H1 (cell line): ENCODE data around the gene AWAT1. TPM values are rescaled to one million over a fixed set of nuclear protein-coding genes. Genes with fewer than 3 reads are reported as not detected.

Experiments used
- CTCF ChIA-PET: fragments of 300-600 bp; sonication (Branson Sonifier 250); formaldehyde crosslinking; loops from one replicate; lab custom pipeline; 2021; ENCODE audit not compliant: partially characterized antibody; lab: Charles Lee
- POLR2A ChIA-PET: fragments of 300-600 bp; sonication (Branson Sonifier 250); formaldehyde crosslinking; loops from one replicate; lab custom pipeline; 2021; ENCODE audit warnings: inconsistent platforms; ENCODE audit not compliant: partially characterized antibody; lab: Charles Lee
- DNase-seq, 2 experiments: peaks; one replicate each; pipeline versions ENCODE4 v3.0.0 to v3.0.0-alpha.2; 2010 to 2022; ENCODE audit warnings: low spot score in 2 of 2, low read depth in 1 of 2, mixed read lengths in 1 of 2
- FAIRE-seq: peaks from 2 replicates; lab custom pipeline; 2011; peaks lifted over from hg19 to GRCh38; lab: Jason Lieb, UNC
- H2AFZ ChIP-seq: 2 replicates; pipeline ENCODE4 v1.8.1; 2012; ENCODE audit warnings: low read length, inconsistent platforms
- H2AK5ac ChIP-seq: 2 replicates; pipeline ENCODE4 v1.6.1; 2013; ENCODE audit warnings: low read depth, low read length
- H2BK120ac ChIP-seq: replicated peaks from 2 replicates; pipeline ENCODE3; 2013; ENCODE audit warnings: low read depth, low read length, inconsistent platforms
- H2BK12ac ChIP-seq: 2 replicates; pipeline ENCODE4 v1.6.1; 2013; ENCODE audit warnings: low read depth, low read length
- H2BK15ac ChIP-seq: 2 replicates; pipeline ENCODE4 v1.6.1; 2013; ENCODE audit warnings: low read length
- H2BK20ac ChIP-seq: 2 replicates; pipeline ENCODE4 v1.6.1; 2013; ENCODE audit warnings: low read length
- H2BK5ac ChIP-seq: 2 replicates; pipeline ENCODE4 v1.6.1; 2013; ENCODE audit warnings: low read depth, low read length
- H3K14ac ChIP-seq: 2 replicates; pipeline ENCODE4 v1.6.1; 2013; ENCODE audit warnings: inconsistent platforms; ENCODE audit not compliant: insufficient read length
- H3K18ac ChIP-seq: 2 replicates; pipeline ENCODE4 v1.6.1; 2013; ENCODE audit warnings: low read length; ENCODE audit errors: extremely low read depth
- H3K23ac ChIP-seq: 2 replicates; pipeline ENCODE4 v1.6.1; 2013; ENCODE audit warnings: inconsistent platforms; ENCODE audit not compliant: insufficient read length
- H3K23me2 ChIP-seq: 2 replicates; pipeline ENCODE4 v1.6.1; 2013; ENCODE audit warnings: low read depth, low read length
- H3K27ac ChIP-seq: 2 replicates; pipeline ENCODE4 v1.6.1; 2011; ENCODE audit warnings: low read depth, low read length, inconsistent platforms
- H3K27me3 ChIP-seq, 4 experiments: replicated peaks in 1 of 4; 1 replicate in 1 of 4; 2 replicates in 3 of 4; pipeline versions ENCODE4 v1.6.1 to v1.8.1; 2011 to 2013; ENCODE audit warnings: low read length in 3 of 4, mild to moderate bottlenecking in 3 of 4, inconsistent platforms in 2 of 4, mixed read lengths in 2 of 4, moderate library complexity in 1 of 4; ENCODE audit not compliant: control insufficient read depth in 3 of 4, insufficient read depth in 3 of 4; ENCODE audit errors: extremely low read depth in 1 of 4
- H3K36me3 ChIP-seq, 4 experiments: 2 replicates each; pipeline versions ENCODE4 v1.6.1 to v1.8.1; 2011 to 2013; ENCODE audit warnings: mild to moderate bottlenecking in 4 of 4, low read length in 3 of 4, moderate library complexity in 2 of 4, control low read depth in 1 of 4, inconsistent platforms in 1 of 4; ENCODE audit not compliant: insufficient read depth in 4 of 4, control insufficient read depth in 2 of 4
- H3K4ac ChIP-seq: replicated peaks from 2 replicates; pipeline ENCODE3; 2013; ENCODE audit warnings: low read length, low read depth, mixed read lengths, inconsistent platforms; ENCODE audit not compliant: insufficient read length
- H3K4me1 ChIP-seq, 4 experiments: replicated peaks in 1 of 4; 1 replicate in 1 of 4; 2 replicates in 3 of 4; pipeline versions ENCODE4 v1.6.1 to v1.8.1; 2011 to 2013; ENCODE audit warnings: low read length in 3 of 4, inconsistent platforms in 2 of 4, mixed read lengths in 1 of 4; ENCODE audit not compliant: insufficient read depth in 4 of 4, control insufficient read depth in 3 of 4
- H3K4me2 ChIP-seq, 2 experiments: 2 replicates each; pipeline versions ENCODE4 v1.6.1 to v1.8.1; 2011 to 2013; ENCODE audit warnings: low read depth in 2 of 2, low read length in 2 of 2, control low read depth in 1 of 2, inconsistent platforms in 1 of 2, mild to moderate bottlenecking in 1 of 2; ENCODE audit not compliant: insufficient read depth in 1 of 2
- H3K4me3 ChIP-seq, 4 experiments: fragments of 200-600, 300-600 bp in 1 of 4; sonication (generic), shearing (Covaris generic), sonication (Bioruptor Twin) in 1 of 4; 2 replicates each; pipeline versions ENCODE4 v1.5.1 to v1.8.1; 2011 to 2016; ENCODE audit warnings: low read length in 4 of 4, low read depth in 3 of 4, control low read depth in 2 of 4, inconsistent platforms in 2 of 4, mild to moderate bottlenecking in 2 of 4, mixed read lengths in 1 of 4, moderate library complexity in 1 of 4; ENCODE audit not compliant: insufficient read depth in 2 of 4; ENCODE audit errors: extremely low read depth in 1 of 4
- H3K56ac ChIP-seq: replicated peaks from 2 replicates; pipeline ENCODE3; 2013; ENCODE audit warnings: low read depth, mild to moderate bottlenecking, mixed read lengths, low read length, inconsistent platforms; ENCODE audit not compliant: insufficient read length
- H3K79me1 ChIP-seq: 2 replicates; pipeline ENCODE4 v1.6.1; 2013; ENCODE audit warnings: low read depth, low read length, control low read depth
- H3K79me2 ChIP-seq, 2 experiments: 2 replicates each; pipeline versions ENCODE4 v1.6.1 to v1.8.1; 2012 to 2013; ENCODE audit warnings: low read length in 2 of 2, mild to moderate bottlenecking in 2 of 2, inconsistent platforms in 1 of 2; ENCODE audit not compliant: insufficient read depth in 2 of 2, control insufficient read depth in 1 of 2
- H3K9ac ChIP-seq, 4 experiments: replicated peaks in 1 of 4; 1 replicate in 1 of 4; 2 replicates in 3 of 4; pipeline versions ENCODE4 v1.6.1 to v1.8.1; 2011 to 2013; ENCODE audit warnings: low read depth in 3 of 4, low read length in 3 of 4, control low read depth in 2 of 4, mild to moderate bottlenecking in 2 of 4, moderate library complexity in 2 of 4, inconsistent platforms in 1 of 4; ENCODE audit errors: extremely low read depth in 1 of 4
- H3K9me3 ChIP-seq, 2 experiments: 2 replicates each; pipeline versions ENCODE4 v1.6.1 to v1.8.1; 2012 to 2013; ENCODE audit warnings: mild to moderate bottlenecking in 2 of 2, moderate library complexity in 2 of 2, control low read depth in 1 of 2, inconsistent platforms in 1 of 2, low read depth in 1 of 2, low read length in 1 of 2, mixed read lengths in 1 of 2; ENCODE audit not compliant: insufficient read depth in 2 of 2
- H4K20me1 ChIP-seq, 2 experiments: replicated peaks in 1 of 2; 2 replicates each; pipeline versions ENCODE3 to v1.8.1; 2011 to 2013; ENCODE audit warnings: inconsistent platforms in 2 of 2, low read length in 2 of 2, mild to moderate bottlenecking in 1 of 2; ENCODE audit not compliant: insufficient read depth in 2 of 2, control insufficient read depth in 1 of 2
- H4K5ac ChIP-seq: 2 replicates; pipeline ENCODE4 v1.6.1; 2013; ENCODE audit warnings: low read length, low read depth, mixed read lengths, inconsistent platforms; ENCODE audit not compliant: insufficient read length
- H4K8ac ChIP-seq: 2 replicates; pipeline ENCODE4 v1.8.0; 2013; ENCODE audit warnings: mild to moderate bottlenecking, moderate library complexity, low read length, inconsistent platforms; ENCODE audit not compliant: insufficient read depth; ENCODE audit errors: extremely low read depth
- H4K91ac ChIP-seq: replicated peaks from 2 replicates; pipeline ENCODE3; 2013; ENCODE audit warnings: low read length, mixed read lengths, inconsistent platforms; ENCODE audit not compliant: insufficient read length
- ASH2L ChIP-seq: fragments of 200-600, 300-600 bp; sonication (generic); IDR thresholded peaks from one replicate; pipeline ENCODE4 v1.7.1; 2017; ENCODE audit warnings: low read length
- CEBPB ChIP-seq: IDR thresholded peaks from 2 replicates; pipeline ENCODE4 v1.6.1; 2012; ENCODE audit warnings: low read depth, low read length
- CHD1 ChIP-seq: IDR thresholded peaks from 2 replicates; pipeline ENCODE4 v1.6.1; 2012; ENCODE audit warnings: low read depth, low read length, improper control_type of control experiment
- CTBP2 ChIP-seq: IDR thresholded peaks from 2 replicates; pipeline ENCODE4 v1.7.0; 2011; ENCODE audit warnings: borderline replicate concordance, mild to moderate bottlenecking, moderate library complexity, mixed read lengths, low read length; ENCODE audit not compliant: insufficient read depth, insufficient read length
- FOSL1 ChIP-seq: IDR thresholded peaks from 2 replicates; pipeline ENCODE4 v1.6.1; 2011; ENCODE audit warnings: mild to moderate bottlenecking, low read depth, low read length, moderate library complexity; ENCODE audit not compliant: insufficient read depth
- GABPA ChIP-seq: IDR thresholded peaks from 2 replicates; pipeline ENCODE4 v1.6.1; 2011; ENCODE audit warnings: mild to moderate bottlenecking, low read length, moderate library complexity, borderline replicate concordance; ENCODE audit not compliant: insufficient read depth
- GTF2F1 ChIP-seq: IDR thresholded peaks from 2 replicates; pipeline ENCODE4 v1.6.1; 2012; ENCODE audit warnings: low read depth, low read length, improper control_type of control experiment, borderline replicate concordance
- JUND ChIP-seq: IDR thresholded peaks from 2 replicates; pipeline ENCODE4 v1.6.1; 2011; ENCODE audit warnings: mild to moderate bottlenecking, improper control_type of control experiment, low read length
- KDM1A ChIP-seq: fragments of 200-600, 300-600 bp; sonication (generic); IDR thresholded peaks from 2 replicates; pipeline ENCODE4 v1.7.1; 2016; ENCODE audit warnings: mild to moderate bottlenecking, low read length, borderline replicate concordance
- MAFK ChIP-seq: IDR thresholded peaks from 2 replicates; pipeline ENCODE4 v1.6.1; 2012; ENCODE audit warnings: low read depth, mild to moderate bottlenecking, improper control_type of control experiment, low read length
- NRF1 ChIP-seq: IDR thresholded peaks from 2 replicates; pipeline ENCODE4 v1.6.1; 2011; ENCODE audit warnings: mild to moderate bottlenecking, low read depth, low read length, improper control_type of control experiment
- PHF8 ChIP-seq: fragments of 200-600 bp; sonication (generic); conservative IDR thresholded peaks from 2 replicates; pipeline ENCODE4 v1.7.1; 2012; ENCODE audit warnings: low read depth, mild to moderate bottlenecking, inconsistent platforms, low read length, moderate library complexity
- POLR2A ChIP-seq, 2 experiments: IDR thresholded peaks; 1 replicate in 1 of 2; 2 replicates in 1 of 2; pipeline ENCODE4 v1.6.1; 2011; ENCODE audit warnings: low read depth in 2 of 2, low read length in 2 of 2, mild to moderate bottlenecking in 2 of 2; ENCODE audit errors: control extremely low read depth in 1 of 2
- TAF1 ChIP-seq: IDR thresholded peaks from 2 replicates; pipeline ENCODE4 v1.6.1; 2011; ENCODE audit warnings: mild to moderate bottlenecking, low read depth, low read length
- USF2 ChIP-seq: IDR thresholded peaks from 2 replicates; pipeline ENCODE4 v1.6.1; 2011; ENCODE audit warnings: low read length, improper control_type of control experiment
- WGBS, 2 experiments: shearing (Covaris generic) in 1 of 2; methylation state at CpG; one replicate each; pipeline versions ENCODE4 v1.1.6 to v1.1.7; 2013 to 2015; ENCODE audit warnings: low lambda C conversion rate in 2 of 2, mixed read lengths in 2 of 2, inconsistent platforms in 1 of 2, low coverage in 1 of 2, missing lambda C conversion rate in 1 of 2; ENCODE audit not compliant: insufficient replicate concordance in 2 of 2, insufficient coverage in 1 of 2, insufficient read length in 1 of 2; ENCODE audit errors: extremely low coverage in 1 of 2, missing lambda C conversion rate in 1 of 2; 5-methylcytosine and 5-hydroxymethylcytosine counted together
- polyA plus RNA-seq, 7 experiments: library from polyadenylated mRNA; depleted of rRNA in 3 of 7; stranded (reverse) in 5 of 7; unstranded in 2 of 7; fragments of >200 nt in 5 of 7; fragments of 200-250 nt in 2 of 7; gene quantifications; 1 replicate in 5 of 7; 2 replicates in 1 of 7; 4 replicates in 1 of 7; pipeline versions ENCODE4 v1.2.1 to v1.2.3, GENCODE V29; 2011 to 2013; ENCODE audit warnings: missing spikeins in 2 of 7, mixed read lengths in 2 of 7
- total RNA-seq: library from RNA; stranded (reverse); fragmentation: NEBNext Ultra II Directional; extraction: Animal tissue kit (Norgen Biotek cat#: 25700); gene quantifications from 2 replicates; pipeline ENCODE4 v1.2.1, GENCODE V29; 2021

The AWAT1 gene
- total and polyA plus RNA-seq, 2 of the 8 experiments (the other 6 are each of a cell fraction or from before 2014, with no cell fraction given), result not detected

- no peak for FAIRE-seq
- Histone ChIP-seq H3K9ac (no peak overlapping the region), H2BK20ac (no peak overlapping the region), H3K4me2 (no peak overlapping the region), H4K91ac (no peak overlapping the region), H3K27me3 (no peaks in the 10 kb centered on the region), H3K36me3 (no peaks in the 10 kb centered on the region), H4K8ac (no peak overlapping the region), H3K23ac (no peak overlapping the region), H3K9me3 (no peaks in the 10 kb centered on the region), H3K4me1 (peaks cover 0 to 2% (median 0%) of the 10 kb centered on the region in 4 experiments; a peak in 1 of 7 replicates), H3K79me2 (no peaks in the 10 kb centered on the region), H4K20me1 (no peaks in the 10 kb centered on the region), H2BK12ac (no peak overlapping the region), H2BK120ac (no peak overlapping the region), H3K4ac (no peak overlapping the region), H2BK15ac (no peak overlapping the region), H2AFZ (no peak overlapping the region), H3K79me1 (no peaks in the 10 kb centered on the region), H3K27ac (no peak overlapping the region), H3K56ac (no peak overlapping the region), H3K18ac (no peak overlapping the region), H4K5ac (no peak overlapping the region), H3K23me2 (no peaks in the 10 kb centered on the region), H3K4me3 (no peak overlapping the region), H3K14ac (no peak overlapping the region), H2AK5ac (no peak overlapping the region), H2BK5ac (no peak overlapping the region)
- ChIA-PET CTCF (interaction anchor here (0.6 to 1.5 kb wide), 2 partner anchors 9 to 1285 kb away, joined by 3 to 4 read pairs; no protein-coding TSS in a partner anchor), POLR2A (no interaction called here)
- WGBS, 2 experiments, result 73% methylated on average over 3 of the region's 3 CpGs; no CpG with 5 or more reads in 1 of the 2 experiments
- no peak for DNase-seq
- TF ChIP-seq FOSL1, result no peak
- no peak for TF ChIP-seq MAFK
- TF ChIP-seq CEBPB, result no peak
- no peak for TF ChIP-seq PHF8
- TF ChIP-seq CTBP2, result no peak
- no peak for TF ChIP-seq GABPA
- TF ChIP-seq GTF2F1, result no peak
- TF ChIP-seq POLR2A (IDR thresholded peaks at IDR 0.05; ENCODE audit: control extremely low read depth in 1 of 2, low read depth in 2 of 2, low read length in 2 of 2), result no peak
- no peak for TF ChIP-seq CHD1
- TF ChIP-seq TAF1, result no peak
- no peak for TF ChIP-seq ASH2L
- no peak for TF ChIP-seq NRF1
- no peak for TF ChIP-seq KDM1A
- no peak for TF ChIP-seq USF2
- TF ChIP-seq JUND, result no peak
These were observed 30.3 kb downstream of the AWAT1 start for GRCh38 chrX:70264784-70265183.
